Mucosa of stomach (tissue), 1 donor: Measurements from ENCODE around the gene LDLR.

Experiments
- H3K27me3 ChIP-seq: one replicate; pipeline ENCODE4 v1.7.0; 2013; ENCODE audit warnings: mild to moderate bottlenecking, low read length; ENCODE audit not compliant: control insufficient read depth, insufficient read depth
- H3K36me3 ChIP-seq: one replicate; pipeline ENCODE4 v1.7.0; 2013; ENCODE audit warnings: low read length; ENCODE audit not compliant: control insufficient read depth, insufficient read depth
- H3K4me1 ChIP-seq: one replicate; pipeline ENCODE4 v1.7.0; 2013; ENCODE audit warnings: mild to moderate bottlenecking, low read length; ENCODE audit not compliant: control insufficient read depth, insufficient read depth
- H3K4me3 ChIP-seq: one replicate; pipeline ENCODE4 v1.7.0; 2013; ENCODE audit warnings: low read length
- H3K9ac ChIP-seq: one replicate; pipeline ENCODE4 v1.7.0; 2013; ENCODE audit warnings: mild to moderate bottlenecking, low read length, moderate library complexity
- H3K9me3 ChIP-seq: one replicate; pipeline ENCODE4 v1.7.0; 2013; ENCODE audit warnings: mild to moderate bottlenecking, low read length, moderate library complexity; ENCODE audit not compliant: control insufficient read depth
- donor health status: Pancreatic carcinoma.

The LDLR gene

GRCh38 chr19:11089254-11090013, at the start of gene LDLR:
Gene LDLR (plus strand): TSS chr19:11089463. CDS start chr19:11089549, 86 bp downstream.
- Histone ChIP-seq H3K4me3 (peak within 1 kb of the TSS; percentile 71), H3K9me3 (no peaks in the 10 kb centered on the region), H3K27me3 (no peaks in the 10 kb centered on the region), H3K9ac (peak within 1 kb of the TSS; percentile 98), H3K4me1 (peaks cover 32% of the 10 kb centered on the region), H3K36me3 (peaks cover 6% of the 10 kb centered on the region)

GRCh38 chr19:11041194-11041593, 48.1 kb upstream of the LDLR start:
- Histone ChIP-seq H3K36me3 (peaks cover 19% of the 10 kb centered on the region), H3K4me3 (no peak overlapping the region), H3K4me1 (peaks cover 18% of the 10 kb centered on the region), H3K27me3 (no peaks in the 10 kb centered on the region), H3K9ac (no peak overlapping the region), H3K9me3 (no peaks in the 10 kb centered on the region)

GRCh38 chr19:11041966-11042627, 47.2 kb upstream of the LDLR start:
- H3K4me1 ChIP-seq: peaks cover 18% of the 10 kb centered on the region
- no peak overlapping the region for H3K4me3 ChIP-seq
- peaks cover 15% of the 10 kb centered on the region for H3K36me3 ChIP-seq
- H3K27me3 ChIP-seq: no peaks in the 10 kb centered on the region
- H3K9ac ChIP-seq: peak overlapping the region; percentile 41
- no peaks in the 10 kb centered on the region for H3K9me3 ChIP-seq

- Histone ChIP-seq H3K4me3 (no peak overlapping the region), H3K27me3 (no peaks in the 10 kb centered on the region), H3K4me1 (peaks cover 18% of the 10 kb centered on the region), H3K9me3 (no peaks in the 10 kb centered on the region), H3K9ac (no peak overlapping the region), H3K36me3 (peaks cover 14% of the 10 kb centered on the region)
Measured at GRCh38 chr19:11044431-11044830, 44.8 kb upstream of the LDLR start.

- no peaks in the 10 kb centered on the region for H3K9me3 ChIP-seq
- H3K4me1 ChIP-seq: peaks cover 18% of the 10 kb centered on the region
- no peak overlapping the region for H3K9ac ChIP-seq
- H3K4me3 ChIP-seq: no peak overlapping the region
- H3K36me3 ChIP-seq: peaks cover 14% of the 10 kb centered on the region
- H3K27me3 ChIP-seq: no peaks in the 10 kb centered on the region
Measured at GRCh38 chr19:11045536-11045935, 43.7 kb upstream of the LDLR start.

GRCh38 chr19:11046605-11047354, 42.5 kb upstream of the LDLR start:
- peaks cover 9% of the 10 kb centered on the region for H3K36me3 ChIP-seq
- H3K4me3 ChIP-seq: no peak overlapping the region

GRCh38 chr19:11047866-11048265, 41.4 kb upstream of the LDLR start:
- Histone ChIP-seq H3K4me3 (no peak overlapping the region), H3K27me3 (no peaks in the 10 kb centered on the region), H3K4me1 (peaks cover 6% of the 10 kb centered on the region), H3K9me3 (no peaks in the 10 kb centered on the region), H3K9ac (no peak overlapping the region), H3K36me3 (peaks cover 8% of the 10 kb centered on the region)

More at GRCh38 chr19:11046605-11047354, 42.5 kb upstream of the LDLR start:
- H3K27me3 ChIP-seq: no peaks in the 10 kb centered on the region
- no peak overlapping the region for H3K9ac ChIP-seq
- peaks cover 12% of the 10 kb centered on the region for H3K4me1 ChIP-seq
- no peaks in the 10 kb centered on the region for H3K9me3 ChIP-seq

- Histone ChIP-seq H3K9ac (no peak overlapping the region), H3K36me3 (peaks cover 12% of the 10 kb centered on the region), H3K4me1 (peaks cover 24% of the 10 kb centered on the region), H3K4me3 (no peak overlapping the region), H3K9me3 (no peaks in the 10 kb centered on the region), H3K27me3 (no peaks in the 10 kb centered on the region)
Measured at GRCh38 chr19:11050323-11051114, 38.7 kb upstream of the LDLR start.

- Histone ChIP-seq H3K4me1 (peaks cover 24% of the 10 kb centered on the region), H3K9ac (no peak overlapping the region), H3K27me3 (no peaks in the 10 kb centered on the region), H3K4me3 (no peak overlapping the region), H3K9me3 (no peaks in the 10 kb centered on the region), H3K36me3 (peaks cover 8% of the 10 kb centered on the region)
Measured at GRCh38 chr19:11053817-11054195, 35.5 kb upstream of the LDLR start.

- no peaks in the 10 kb centered on the region for H3K9me3 ChIP-seq
- no peak overlapping the region for H3K9ac ChIP-seq
- peaks cover 24% of the 10 kb centered on the region for H3K4me1 ChIP-seq
- no peaks in the 10 kb centered on the region for H3K27me3 ChIP-seq
- peaks cover 8% of the 10 kb centered on the region for H3K36me3 ChIP-seq
- H3K4me3 ChIP-seq: no peak overlapping the region
Measured at GRCh38 chr19:11054200-11054599, 35.1 kb upstream of the LDLR start.

GRCh38 chr19:11054628-11055027, 34.6 kb upstream of the LDLR start:
- Histone ChIP-seq H3K36me3 (peaks cover 8% of the 10 kb centered on the region), H3K9ac (no peak overlapping the region), H3K27me3 (no peaks in the 10 kb centered on the region), H3K9me3 (no peaks in the 10 kb centered on the region), H3K4me3 (no peak overlapping the region), H3K4me1 (peaks cover 24% of the 10 kb centered on the region)
